Skin of body (tissue), 2 donors: Measurements from ENCODE around the gene NOCT. TPM values are rescaled to one million over a fixed set of nuclear protein-coding genes. Genes with fewer than 3 reads are reported as not detected.
"Not testable (repeated sequence)": the region's sequence is repeated elsewhere in the genome, so short reads cannot be mapped to it uniquely, and the experiment has no call there.

Source experiments
- DNase-seq: peaks from one replicate; lab custom pipeline; 2025; lab: John Stamatoyannopoulos, UW
- total RNA-seq: library from RNA; depleted of rRNA; stranded (reverse); fragments of >200 nt; gene quantifications from one replicate; pipeline ENCODE4 v1.2.3, GENCODE V29; 2014

NOCT gene
- total RNA-seq, 1 donor from 2014 or later: 13.5 TPM

- DNase-seq: no peak
Observed at GRCh38 chr4:139044291-139044690, 28.7 kb downstream of the NOCT start.

- no peak for DNase-seq
Observed at GRCh38 chr4:139048026-139048425, 32.4 kb downstream of the NOCT start.

DNA sequence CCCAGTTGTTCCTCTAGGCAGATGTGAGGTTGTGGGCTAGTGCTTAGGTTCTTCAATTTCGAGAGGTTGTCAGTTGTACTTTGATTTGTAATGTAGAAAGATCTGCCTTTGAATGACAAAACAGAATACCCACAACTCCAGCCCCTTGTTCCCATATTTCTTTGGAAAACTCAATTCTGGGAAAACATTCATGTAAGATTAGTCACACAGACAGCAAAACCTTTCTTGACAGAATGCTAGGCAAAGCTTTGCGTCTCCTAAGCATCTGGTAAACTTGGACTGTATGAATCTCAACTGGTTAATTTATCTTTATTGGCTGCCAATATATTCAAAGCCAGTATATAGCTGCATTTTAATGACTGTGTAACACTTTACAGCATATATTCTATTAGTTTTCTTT lies 34.9 kb downstream of the NOCT start:
- DNase-seq: no peak

GRCh38 chr4:139053909-139054308 lies 38.3 kb downstream of the NOCT start:
- no peak for DNase-seq

GRCh38 chr4:139054791-139055505 lies 39.4 kb downstream of the NOCT start:
- no peak for DNase-seq

- not testable (repeated sequence) for DNase-seq
Observed at GRCh38 chr4:139059026-139059425, 43.4 kb downstream of the NOCT start.

GRCh38 chr4:139060591-139060990 lies 45.0 kb downstream of the NOCT start:
- DNase-seq: no peak

DNA sequence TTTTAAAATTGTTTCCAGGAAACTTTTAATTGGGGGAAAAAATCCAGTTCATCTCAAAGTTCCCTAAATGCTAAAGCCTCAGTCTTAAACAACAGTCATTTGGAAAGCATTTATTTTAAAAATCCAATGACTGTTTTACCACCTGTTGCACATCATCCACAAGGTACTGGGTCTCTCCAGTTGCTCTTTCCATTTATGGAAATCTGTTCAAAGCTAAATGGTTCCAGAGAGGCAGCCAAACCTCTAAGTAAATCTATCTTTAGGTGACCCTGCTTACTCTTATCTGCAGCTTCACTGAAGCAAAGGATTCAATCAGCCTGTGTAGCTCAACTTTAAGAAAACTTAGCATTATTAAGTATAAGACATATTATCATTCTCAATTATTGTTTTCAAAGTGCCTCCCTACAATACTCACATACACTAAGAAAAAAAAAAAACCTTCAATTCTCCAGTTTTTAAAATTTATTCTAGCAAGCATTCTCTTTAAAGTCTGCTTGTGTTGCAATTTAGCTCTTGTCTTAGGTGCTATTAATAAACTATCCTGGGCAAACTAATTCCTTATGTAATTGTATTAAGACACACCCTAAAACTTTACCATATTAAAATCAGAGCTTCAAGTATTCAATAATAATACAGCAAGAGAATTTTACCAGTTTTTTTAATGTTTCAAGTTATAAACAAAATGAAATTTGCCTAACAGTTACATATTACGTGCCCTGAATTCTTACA lies 60.6 kb downstream of the NOCT start:
- no peak for DNase-seq

- no peak for DNase-seq
Observed at GRCh38 chr4:139077567-139078355, 62.2 kb downstream of the NOCT start.

- DNase-seq: no peak
Observed at GRCh38 chr4:139078926-139079325, 63.3 kb downstream of the NOCT start.

- DNase-seq: peak; percentile 99
Observed at GRCh38 chr4:139082750-139083606, 67.4 kb downstream of the NOCT start.

DNA sequence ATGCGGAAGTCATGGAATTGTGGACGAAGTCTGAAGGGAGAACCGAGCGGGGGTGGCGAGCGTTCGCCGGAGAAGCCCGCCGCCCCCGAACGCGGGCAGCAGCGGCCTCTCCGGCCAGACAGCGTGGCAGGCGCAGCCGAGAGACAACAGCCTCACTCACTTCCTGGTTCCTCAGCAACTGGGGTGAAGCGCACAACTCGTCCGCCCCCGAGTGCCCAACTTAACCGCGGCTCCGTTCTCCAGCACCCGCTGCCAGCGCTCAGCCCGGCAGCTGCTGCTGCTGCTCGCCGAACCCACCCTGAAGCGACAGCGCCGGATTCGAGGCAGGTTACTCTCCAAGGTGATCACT lies 68.0 kb downstream of the NOCT start:
- peak; percentile 65 for DNase-seq

GRCh38 chr4:139083956-139084803 lies 68.6 kb downstream of the NOCT start:
- DNase-seq: peak; percentile 85

DNA sequence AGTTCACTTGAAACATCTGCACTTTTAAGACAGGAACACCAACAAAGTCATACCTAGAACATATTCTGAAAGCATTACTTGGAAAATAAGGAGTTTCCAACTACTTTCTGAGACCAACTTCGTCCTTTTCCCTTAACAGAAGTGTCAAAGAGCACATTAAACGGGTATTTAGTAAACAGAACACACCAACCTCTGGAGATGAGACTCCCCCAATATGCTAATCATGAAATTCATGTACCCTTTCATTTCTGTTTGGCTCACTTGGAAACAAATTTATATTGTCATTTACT lies 69.2 kb downstream of the NOCT start:
- DNase-seq: no peak

DNA sequence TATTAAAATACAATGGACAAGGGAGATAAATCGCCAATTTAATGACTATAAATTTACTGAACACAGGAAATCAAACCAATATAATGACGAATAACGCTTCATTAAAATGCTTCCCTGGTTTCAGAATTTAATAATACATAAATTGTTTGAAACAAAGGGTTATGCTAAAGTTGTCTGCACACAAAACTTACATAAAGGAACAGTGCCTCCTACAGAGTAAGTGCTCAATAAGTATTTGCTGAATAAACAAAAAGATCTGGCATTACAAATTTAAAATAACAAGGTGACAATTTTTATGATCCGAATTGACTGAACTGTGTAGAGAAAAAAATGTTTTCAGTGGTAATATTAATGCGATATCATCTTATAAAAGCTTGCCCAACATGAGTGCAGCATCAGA lies 69.6 kb downstream of the NOCT start:
- DNase-seq: peak; percentile 21

- DNase-seq: no peak
Observed at GRCh38 chr4:139092271-139092670, 76.7 kb downstream of the NOCT start.
